ENCODE measurements around the gene ITFG1. TPM values are rescaled to one million over a fixed set of nuclear protein-coding genes. Genes with fewer than 3 reads are reported as not detected.

The ITFG1 gene
- total RNA-seq, 4 donors from 2014 or later: 31.7 to 66.0 (median 38.1) TPM

DNA sequence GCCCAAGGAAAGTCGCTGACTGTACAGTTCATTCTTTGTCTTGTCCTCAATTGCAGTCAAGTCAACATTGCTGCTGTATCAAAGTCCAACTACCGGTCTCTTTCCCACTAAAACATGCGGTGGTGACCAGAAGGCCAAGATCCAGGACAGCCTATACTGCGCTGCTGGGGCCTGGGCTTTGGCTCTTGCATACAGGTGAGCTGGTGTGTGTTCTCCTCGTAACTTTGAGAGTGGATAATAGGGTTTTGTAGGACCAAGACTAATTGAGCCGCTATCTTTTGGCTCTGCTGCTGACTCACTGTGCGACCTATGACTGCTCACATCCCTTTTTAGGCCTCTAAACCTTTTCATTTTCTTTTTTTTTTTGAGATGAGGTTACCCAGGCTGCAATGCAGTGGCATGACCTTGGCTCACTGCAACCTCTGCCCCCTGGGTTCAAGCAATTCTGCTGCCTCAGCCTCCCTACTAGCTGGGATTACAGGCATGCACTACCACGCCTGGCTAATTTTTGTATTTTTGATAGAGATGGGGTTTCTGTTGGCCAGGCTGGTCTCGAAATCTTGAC lies 38.9 kb upstream of the ITFG1 start:
- intact Hi-C loops (cut with DNase I; ENCODE audit: low total_unique reads): no loop called here
- 95 to 96% methylated on average over 9 of the region's 9 CpGs for WGBS, 2 donors
- TF ChIP-seq, protein P1, sequence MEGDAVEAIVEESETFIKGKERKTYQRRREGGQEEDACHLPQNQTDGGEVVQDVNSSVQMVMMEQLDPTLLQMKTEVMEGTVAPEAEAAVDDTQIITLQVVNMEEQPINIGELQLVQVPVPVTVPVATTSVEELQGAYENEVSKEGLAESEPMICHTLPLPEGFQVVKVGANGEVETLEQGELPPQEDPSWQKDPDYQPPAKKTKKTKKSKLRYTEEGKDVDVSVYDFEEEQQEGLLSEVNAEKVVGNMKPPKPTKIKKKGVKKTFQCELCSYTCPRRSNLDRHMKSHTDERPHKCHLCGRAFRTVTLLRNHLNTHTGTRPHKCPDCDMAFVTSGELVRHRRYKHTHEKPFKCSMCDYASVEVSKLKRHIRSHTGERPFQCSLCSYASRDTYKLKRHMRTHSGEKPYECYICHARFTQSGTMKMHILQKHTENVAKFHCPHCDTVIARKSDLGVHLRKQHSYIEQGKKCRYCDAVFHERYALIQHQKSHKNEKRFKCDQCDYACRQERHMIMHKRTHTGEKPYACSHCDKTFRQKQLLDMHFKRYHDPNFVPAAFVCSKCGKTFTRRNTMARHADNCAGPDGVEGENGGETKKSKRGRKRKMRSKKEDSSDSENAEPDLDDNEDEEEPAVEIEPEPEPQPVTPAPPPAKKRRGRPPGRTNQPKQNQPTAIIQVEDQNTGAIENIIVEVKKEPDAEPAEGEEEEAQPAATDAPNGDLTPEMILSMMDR (IDR thresholded peaks at IDR 0.05): no peak
- no peak for TF ChIP-seq POLR2A (IDR thresholded peaks at IDR 0.05)
- DNase-seq (ENCODE audit: low spot score in 2 of 2): no peak
- no peak overlapping the region for H3K4me3 ChIP-seq (ENCODE audit: low read depth, poor library complexity, severe bottlenecking)

DNA sequence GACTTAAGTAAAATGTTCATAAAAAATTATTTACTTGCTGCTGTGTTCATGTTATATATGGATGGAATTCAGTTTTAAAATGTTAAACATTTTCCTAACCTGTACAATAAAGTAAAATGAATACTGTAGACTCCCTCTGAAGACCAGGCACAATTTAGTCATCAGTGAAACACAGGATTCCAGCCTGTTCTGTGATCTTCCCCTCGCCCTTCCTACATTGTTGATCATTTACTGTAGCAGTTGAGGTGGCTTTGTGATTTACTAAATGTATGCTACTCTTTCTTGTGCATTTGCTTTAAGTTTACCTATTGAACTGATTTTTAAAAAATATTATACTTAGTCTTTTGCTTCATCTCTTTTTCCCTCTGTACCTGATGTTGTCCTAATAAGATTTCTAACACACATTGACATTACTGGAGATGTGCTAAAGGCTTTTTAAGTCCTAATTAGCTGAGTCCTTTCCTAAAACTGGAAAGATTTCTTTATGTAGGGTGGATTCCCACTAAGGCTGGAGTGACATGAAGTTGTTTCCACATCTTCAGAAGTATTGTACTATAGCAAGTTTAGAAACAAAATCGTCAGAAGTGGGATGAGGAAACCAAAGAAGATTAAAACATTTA lies 38.3 kb upstream of the ITFG1 start:
- 94 to 97% methylated on average over 2 of the region's 2 CpGs for WGBS, 2 donors
- no peak overlapping the region for H3K4me3 ChIP-seq (ENCODE audit: low read depth, poor library complexity, severe bottlenecking)
- no peak for DNase-seq (ENCODE audit: low spot score in 2 of 2)
- TF ChIP-seq, protein P1 (IDR thresholded peaks at IDR 0.05): no peak
- no peak for TF ChIP-seq POLR2A (IDR thresholded peaks at IDR 0.05)
- intact Hi-C loops (cut with DNase I; ENCODE audit: low total_unique reads): no loop called here

DNA sequence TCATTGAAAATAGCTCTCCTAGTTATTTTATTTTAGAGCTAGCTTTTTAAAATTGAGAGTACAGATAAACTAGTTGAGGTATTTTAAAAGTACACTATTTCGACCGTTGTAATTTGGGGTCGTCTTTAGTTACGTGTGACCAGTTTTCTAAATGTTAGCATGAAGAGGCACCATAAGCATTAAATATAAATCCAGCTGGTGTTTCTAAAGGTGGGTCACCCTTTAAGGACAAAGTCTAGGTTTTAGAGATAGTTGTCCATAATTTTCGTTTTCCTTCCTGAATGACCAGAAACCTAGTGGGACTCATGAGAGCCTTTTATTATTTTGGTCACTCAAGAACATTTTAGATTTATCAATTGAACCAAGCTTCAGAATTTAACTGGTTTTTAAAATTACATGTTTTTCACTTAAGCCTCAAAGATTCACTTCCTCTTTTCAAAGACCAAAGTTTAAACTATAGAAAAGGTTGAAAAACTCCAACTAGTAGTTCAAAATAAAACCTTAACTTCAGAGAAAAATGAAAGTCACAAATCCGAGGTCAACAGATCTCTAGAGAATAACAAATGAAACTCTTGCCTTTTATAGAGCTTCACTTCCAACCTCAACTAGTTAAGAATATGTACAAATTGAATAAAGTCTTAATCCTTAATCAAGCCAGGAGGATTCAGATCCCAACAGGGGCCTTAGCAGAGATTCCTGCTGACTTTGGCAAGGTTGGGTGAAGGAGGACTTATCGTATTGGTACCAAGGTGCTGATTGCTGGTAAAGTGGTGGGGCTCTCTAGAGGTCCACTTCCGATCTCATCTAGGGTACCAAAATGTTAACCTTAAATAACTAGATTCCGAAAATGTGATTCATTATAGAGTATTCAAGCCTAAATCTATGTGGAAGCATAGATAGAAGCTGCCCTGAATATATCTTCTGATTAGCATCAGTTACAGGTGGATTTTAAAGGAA lies 32.8 kb upstream of the ITFG1 start:
- intact Hi-C loops (cut with DNase I; ENCODE audit: low total_unique reads): no loop called here
- DNase-seq (ENCODE audit: low spot score in 2 of 2): no peak
- H3K4me3 ChIP-seq (ENCODE audit: low read depth, poor library complexity, severe bottlenecking): no peak overlapping the region
- TF ChIP-seq POLR2A (IDR thresholded peaks at IDR 0.05): no peak
- TF ChIP-seq, protein P1 (IDR thresholded peaks at IDR 0.05): no peak
- 82 to 85% methylated on average over 9 of the region's 9 CpGs for WGBS, 2 donors

DNA sequence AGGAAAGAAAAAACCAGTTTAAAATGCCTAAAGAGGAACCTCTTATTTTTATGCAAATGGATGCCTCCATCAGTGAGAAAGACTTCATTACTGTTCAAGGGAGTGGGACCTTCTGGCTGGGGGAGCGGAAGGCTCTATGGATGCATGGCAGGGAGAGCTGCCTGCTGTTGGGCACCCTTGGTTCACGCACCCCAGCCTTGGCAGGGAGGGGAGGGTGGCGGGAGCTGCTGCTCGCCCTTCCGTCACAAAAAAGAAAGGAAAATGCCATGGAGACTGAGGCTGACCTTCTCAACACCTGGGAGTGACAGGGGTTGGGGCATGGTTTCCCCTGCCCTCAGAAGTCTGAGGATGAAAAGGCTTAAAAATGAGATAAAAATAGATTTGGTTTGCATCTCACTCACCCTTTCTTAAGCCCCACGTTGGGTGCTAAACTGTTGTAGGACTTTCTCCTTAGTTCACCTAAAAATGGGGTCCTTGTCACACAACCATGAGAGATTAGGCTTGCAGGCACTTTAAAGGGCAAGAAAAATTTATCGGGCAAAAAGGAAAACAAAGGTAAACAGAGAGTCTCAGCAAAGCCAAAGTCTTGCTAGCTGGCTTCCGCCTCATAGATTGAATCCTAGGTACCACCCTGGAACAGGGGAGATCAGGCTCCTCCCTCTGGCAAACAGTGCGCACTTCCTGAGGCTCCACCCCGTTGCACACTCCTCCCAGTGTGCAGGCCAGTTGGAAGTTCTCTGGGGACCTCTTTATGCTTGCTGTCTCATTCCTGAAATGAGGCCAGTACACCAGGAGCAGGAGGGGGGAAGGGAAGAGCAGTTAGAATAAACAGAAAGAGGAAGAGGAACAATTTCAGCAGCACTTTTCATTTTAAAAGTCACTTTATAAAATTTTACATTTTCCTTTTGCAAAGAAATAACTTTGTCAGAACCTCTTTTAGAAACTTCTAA lies 31.8 kb upstream of the ITFG1 start:
- no peak overlapping the region for H3K4me3 ChIP-seq (ENCODE audit: low read depth, poor library complexity, severe bottlenecking)
- intact Hi-C loops (cut with DNase I; ENCODE audit: low total_unique reads): no loop called here
- TF ChIP-seq, protein P1 (IDR thresholded peaks at IDR 0.05): no peak
- TF ChIP-seq POLR2A (IDR thresholded peaks at IDR 0.05): no peak
- WGBS, 2 donors: 83 to 87% methylated on average over 10 of the region's 10 CpGs
- peak; percentile 75 to 93 for DNase-seq (ENCODE audit: low spot score in 2 of 2)

DNA sequence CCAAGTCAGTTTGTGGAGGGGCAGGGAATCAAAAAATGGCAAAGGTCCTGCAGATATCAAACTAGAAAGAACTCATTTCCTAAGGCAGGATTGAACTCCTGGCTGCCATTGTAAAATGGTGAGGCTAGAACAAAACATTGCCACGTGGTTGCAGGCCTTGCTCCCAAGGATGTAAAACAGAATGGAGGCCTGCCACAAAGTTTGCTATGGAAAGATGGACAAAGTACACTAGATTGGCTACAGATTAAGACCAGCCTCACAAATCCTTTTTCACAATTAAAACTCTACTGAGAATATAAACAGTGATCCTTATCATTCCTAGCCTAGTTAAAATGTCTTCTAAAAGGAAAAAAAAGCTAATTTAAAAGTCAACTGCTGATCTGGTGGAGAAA lies 31.2 kb upstream of the ITFG1 start:
- TF ChIP-seq POLR2A (IDR thresholded peaks at IDR 0.05): no peak
- TF ChIP-seq, protein P1 (IDR thresholded peaks at IDR 0.05): no peak
- intact Hi-C loops (cut with DNase I; ENCODE audit: low total_unique reads): no loop called here
- 23 to 63% methylated on average over 1 of the region's 1 CpG for WGBS, 2 donors
- no peak for DNase-seq (ENCODE audit: low spot score in 2 of 2)
- no peak overlapping the region for H3K4me3 ChIP-seq (ENCODE audit: low read depth, poor library complexity, severe bottlenecking)

Measured in lower leg skin (tissue), 4 donors.